Suprapubic skin (tissue), 4 donors: Measurements from ENCODE around the gene RAB3IP. TPM values are rescaled to one million over a fixed set of nuclear protein-coding genes. Genes with fewer than 3 reads are reported as not detected.
"Not testable (repeated sequence)": the region's sequence is repeated elsewhere in the genome, so short reads cannot be mapped to it uniquely, and the experiment has no call there.

ENCODE experiments used
- DNase-seq, 2 donors: peaks; one replicate each; pipeline ENCODE4 v3.0.0-alpha.2; 2019; ENCODE audit warnings: low spot score in 2 of 2
- H3K27ac ChIP-seq: fragments of 200-600 bp; sonication (generic); one replicate; pipeline ENCODE4 v1.5.1; 2019
- H3K27me3 ChIP-seq: fragments of 200-600 bp; sonication (generic); one replicate; pipeline ENCODE4 v1.5.1; 2019
- H3K36me3 ChIP-seq: fragments of 200-600 bp; sonication (generic); one replicate; pipeline ENCODE4 v1.5.1; 2019
- H3K4me1 ChIP-seq: fragments of 200-600 bp; sonication (generic); one replicate; pipeline ENCODE4 v1.5.1; 2019
- H3K4me3 ChIP-seq: fragments of 200-600 bp; sonication (generic); one replicate; pipeline ENCODE4 v1.5.1; 2019; ENCODE audit warnings: mild to moderate bottlenecking
- H3K9me3 ChIP-seq: fragments of 200-600 bp; sonication (generic); one replicate; pipeline ENCODE4 v1.5.1; 2019
- EP300 ChIP-seq: sonication (generic); formaldehyde crosslinking; IDR thresholded peaks from one replicate; pipeline ENCODE4 v1.6.1; 2017; ENCODE audit warnings: antibody characterized with exemption
- POLR2A ChIP-seq, 2 donors: fragments of 450-650 bp; IDR thresholded peaks; one replicate each; pipeline ENCODE4 v1.6.1; 2017; ENCODE audit warnings: antibody characterized with exemption in 2 of 2, mild to moderate bottlenecking in 2 of 2, moderate library complexity in 2 of 2
- POLR2AphosphoS5 ChIP-seq, 3 donors: sonication (generic); formaldehyde crosslinking; IDR thresholded peaks; one replicate each; pipeline ENCODE4 v1.6.1; 2017; ENCODE audit warnings: antibody characterized with exemption in 3 of 3
- WGBS: methylation state at CpG from one replicate; pipeline ENCODE4 v1.1.5; 2018; 5-methylcytosine and 5-hydroxymethylcytosine counted together
- total RNA-seq, 4 donors: library from RNA; depleted of rRNA; stranded (reverse); fragments of >200 nt; gene quantifications; one replicate each; pipeline ENCODE4 v1.1.0, GENCODE V29; 2016
- TF ChIP-seq, protein P1 (sequence below), 2 donors: fragments of 200-600 bp in 1 of 2; fragments of 450-650 bp in 1 of 2; sonication (generic) in 1 of 2; IDR thresholded peaks; one replicate each; pipeline ENCODE4 v1.5.1; 2016 to 2019; ENCODE audit warnings: antibody characterized with exemption in 2 of 2, mild to moderate bottlenecking in 1 of 2, moderate library complexity in 1 of 2

Gene RAB3IP
- total RNA-seq, 4 donors from 2014 or later = 15.0 to 27.8 (median 21.9) TPM

DNA sequence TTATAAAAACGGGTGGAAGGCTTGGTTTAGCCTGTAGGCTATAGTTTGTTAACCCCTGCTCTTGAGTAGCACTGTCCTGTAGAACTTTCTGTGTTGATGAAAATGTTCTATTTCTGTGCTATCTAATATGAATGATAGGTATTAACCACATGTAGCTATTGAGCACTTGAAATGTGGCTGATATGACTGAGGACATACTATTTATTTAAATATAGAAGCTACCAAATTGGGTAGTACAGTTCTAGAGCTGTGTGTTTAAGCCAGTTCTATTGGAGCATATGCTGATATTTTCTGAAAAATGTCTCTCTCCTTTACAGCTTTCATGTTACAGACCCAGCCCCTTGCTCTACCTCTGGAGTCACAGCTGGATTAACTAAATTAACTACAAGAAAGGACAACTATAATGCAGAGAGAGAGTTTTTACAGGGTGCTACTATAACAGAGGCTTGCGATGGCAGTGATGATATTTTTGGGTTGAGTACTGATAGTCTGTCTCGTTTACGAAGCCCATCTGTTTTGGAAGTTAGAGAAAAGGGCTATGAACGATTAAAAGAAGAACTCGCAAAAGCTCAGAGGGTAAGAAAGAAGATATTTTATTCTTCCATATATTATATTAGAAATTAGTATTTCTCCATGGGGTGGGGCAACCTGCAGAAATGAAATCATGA is 17.6 kb downstream of the RAB3IP start:
- Histone ChIP-seq H3K27ac (no peak overlapping the region), H3K4me1 (no peaks in the 10 kb centered on the region), H3K27me3 (no peaks in the 10 kb centered on the region), H3K36me3 (peaks cover 9% of the 10 kb centered on the region), H3K4me3 (no peak overlapping the region), H3K9me3 (no peaks in the 10 kb centered on the region)
- TF ChIP-seq POLR2AphosphoS5 (IDR thresholded peaks at IDR 0.05) = no peak
- TF ChIP-seq, protein P1, sequence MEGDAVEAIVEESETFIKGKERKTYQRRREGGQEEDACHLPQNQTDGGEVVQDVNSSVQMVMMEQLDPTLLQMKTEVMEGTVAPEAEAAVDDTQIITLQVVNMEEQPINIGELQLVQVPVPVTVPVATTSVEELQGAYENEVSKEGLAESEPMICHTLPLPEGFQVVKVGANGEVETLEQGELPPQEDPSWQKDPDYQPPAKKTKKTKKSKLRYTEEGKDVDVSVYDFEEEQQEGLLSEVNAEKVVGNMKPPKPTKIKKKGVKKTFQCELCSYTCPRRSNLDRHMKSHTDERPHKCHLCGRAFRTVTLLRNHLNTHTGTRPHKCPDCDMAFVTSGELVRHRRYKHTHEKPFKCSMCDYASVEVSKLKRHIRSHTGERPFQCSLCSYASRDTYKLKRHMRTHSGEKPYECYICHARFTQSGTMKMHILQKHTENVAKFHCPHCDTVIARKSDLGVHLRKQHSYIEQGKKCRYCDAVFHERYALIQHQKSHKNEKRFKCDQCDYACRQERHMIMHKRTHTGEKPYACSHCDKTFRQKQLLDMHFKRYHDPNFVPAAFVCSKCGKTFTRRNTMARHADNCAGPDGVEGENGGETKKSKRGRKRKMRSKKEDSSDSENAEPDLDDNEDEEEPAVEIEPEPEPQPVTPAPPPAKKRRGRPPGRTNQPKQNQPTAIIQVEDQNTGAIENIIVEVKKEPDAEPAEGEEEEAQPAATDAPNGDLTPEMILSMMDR (IDR thresholded peaks at IDR 0.05) = no peak
- TF ChIP-seq EP300 = no peak
- no peak for TF ChIP-seq POLR2A (IDR thresholded peaks at IDR 0.05)
- 89% methylated on average over 6 of the region's 6 CpGs for WGBS
- DNase-seq = no peak

DNA sequence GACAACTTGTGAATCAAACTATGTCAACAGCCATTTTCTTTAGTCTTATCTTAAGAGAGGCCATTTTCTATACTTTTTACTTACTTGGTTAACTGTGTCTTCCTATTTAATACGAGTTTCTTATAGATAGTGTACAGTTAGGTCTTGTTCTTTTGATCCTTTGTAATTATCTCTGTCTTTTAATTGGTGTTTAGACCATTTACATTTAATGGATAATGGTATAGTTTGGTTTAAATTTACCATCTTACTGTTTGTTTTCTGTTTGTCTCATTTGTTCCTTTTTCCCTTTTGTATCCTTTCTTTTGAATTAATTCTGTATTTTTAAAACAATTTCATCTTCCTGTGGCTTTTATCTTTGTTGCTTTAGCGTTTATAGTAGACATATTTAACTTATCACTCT is 19.4 kb downstream of the RAB3IP start:
- TF ChIP-seq POLR2A (IDR thresholded peaks at IDR 0.05) (no peak), EP300 (no peak), POLR2AphosphoS5 (IDR thresholded peaks at IDR 0.05) (no peak)
- TF ChIP-seq, protein P1 (IDR thresholded peaks at IDR 0.05) = no peak
- DNase-seq = no peak
- H3K4me3 ChIP-seq = no peak overlapping the region
- H3K9me3 ChIP-seq = no peaks in the 10 kb centered on the region
- 93% methylated on average over 2 of the region's 2 CpGs for WGBS
- H3K4me1 ChIP-seq = no peaks in the 10 kb centered on the region
- H3K36me3 ChIP-seq = peaks cover 9% of the 10 kb centered on the region
- no peak overlapping the region for H3K27ac ChIP-seq
- H3K27me3 ChIP-seq = no peaks in the 10 kb centered on the region

DNA sequence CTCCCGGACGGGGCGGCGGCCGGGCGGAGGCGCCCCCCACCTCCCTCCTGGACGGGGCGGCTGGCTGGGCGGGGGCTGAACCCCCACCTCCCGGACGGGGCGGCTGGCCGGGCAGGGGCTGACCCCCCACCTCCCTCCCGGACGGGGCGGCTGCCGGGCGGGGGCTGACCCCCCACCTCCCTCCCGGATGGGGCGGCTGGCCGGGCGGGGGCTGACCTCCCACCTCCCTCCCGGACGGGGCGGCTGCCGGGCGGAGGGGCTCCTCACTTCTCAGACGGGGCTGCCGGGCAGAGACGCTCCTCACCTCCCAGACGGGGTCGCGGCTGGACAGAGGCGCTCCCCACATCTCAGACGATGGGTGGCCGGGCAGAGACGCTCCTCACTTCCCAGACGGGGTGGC is 20.9 kb downstream of the RAB3IP start:
- not testable (repeated sequence) for H3K9me3 ChIP-seq, H3K4me3 ChIP-seq, H3K4me1 ChIP-seq, DNase-seq, H3K36me3 ChIP-seq, H3K27ac ChIP-seq, H3K27me3 ChIP-seq
- WGBS = 100% methylated on average over 1 of the region's 39 CpGs

DNA sequence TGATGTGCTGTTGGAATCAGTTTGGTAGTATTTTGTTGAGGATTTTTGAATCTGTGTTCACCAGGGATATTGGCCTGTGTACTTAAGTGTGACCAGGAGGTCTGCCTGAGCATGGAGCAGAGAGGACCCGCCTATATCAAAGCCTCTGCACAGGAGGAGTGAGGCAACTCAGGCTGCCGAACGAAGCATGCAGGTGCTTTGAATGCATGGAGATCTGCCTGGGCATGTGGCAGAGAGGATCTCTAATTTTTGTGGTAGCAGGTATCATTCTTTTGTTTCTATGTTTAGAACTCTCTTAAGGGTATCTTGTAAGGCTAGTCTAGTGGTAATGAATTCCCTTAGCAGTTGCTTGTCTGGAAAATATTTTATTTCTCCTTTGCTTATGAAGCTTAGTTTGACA is 26.9 kb downstream of the RAB3IP start:
- H3K4me1 ChIP-seq = no peaks in the 10 kb centered on the region
- H3K4me3 ChIP-seq = no peak overlapping the region
- no peaks in the 10 kb centered on the region for H3K27me3 ChIP-seq
- H3K9me3 ChIP-seq = peaks cover 16% of the 10 kb centered on the region
- DNase-seq = no peak
- 72% methylated on average over 3 of the region's 3 CpGs for WGBS
- no peak overlapping the region for H3K27ac ChIP-seq
- H3K36me3 ChIP-seq = peaks cover 23% of the 10 kb centered on the region
- TF ChIP-seq, protein P1 (IDR thresholded peaks at IDR 0.05) = no peak
- TF ChIP-seq EP300 (no peak), POLR2AphosphoS5 (IDR thresholded peaks at IDR 0.05) (no peak), POLR2A (IDR thresholded peaks at IDR 0.05) (no peak)

DNA sequence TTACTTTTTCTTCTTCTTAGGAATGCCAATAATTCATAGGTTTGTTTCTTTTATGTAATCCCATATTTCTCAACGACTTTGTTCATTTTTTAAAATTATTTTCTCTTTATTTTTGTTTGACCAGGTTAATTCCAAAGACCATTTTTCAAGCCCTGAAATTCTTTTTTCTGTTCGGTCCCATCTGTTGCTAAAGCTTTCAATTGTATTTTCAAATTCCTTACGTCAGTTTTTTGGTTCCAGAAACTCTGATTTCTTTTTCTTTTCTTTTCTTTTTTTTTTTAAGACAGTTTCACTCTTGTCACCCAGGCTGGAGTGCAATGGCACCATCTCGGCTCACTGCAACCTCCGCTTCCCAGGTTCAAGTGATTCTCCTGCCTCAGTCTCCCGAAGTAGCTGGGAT is 27.6 kb downstream of the RAB3IP start:
- Histone ChIP-seq H3K4me1 (no peaks in the 10 kb centered on the region), H3K27ac (no peak overlapping the region), H3K4me3 (no peak overlapping the region), H3K36me3 (peaks cover 27% of the 10 kb centered on the region), H3K9me3 (peaks cover 20% of the 10 kb centered on the region), H3K27me3 (no peaks in the 10 kb centered on the region)
- DNase-seq = no peak
- TF ChIP-seq POLR2A (IDR thresholded peaks at IDR 0.05) = no peak
- TF ChIP-seq, protein P1 (IDR thresholded peaks at IDR 0.05) = no peak
- no peak for TF ChIP-seq POLR2AphosphoS5 (IDR thresholded peaks at IDR 0.05)
- 96% methylated on average over 6 of the region's 6 CpGs for WGBS

DNA sequence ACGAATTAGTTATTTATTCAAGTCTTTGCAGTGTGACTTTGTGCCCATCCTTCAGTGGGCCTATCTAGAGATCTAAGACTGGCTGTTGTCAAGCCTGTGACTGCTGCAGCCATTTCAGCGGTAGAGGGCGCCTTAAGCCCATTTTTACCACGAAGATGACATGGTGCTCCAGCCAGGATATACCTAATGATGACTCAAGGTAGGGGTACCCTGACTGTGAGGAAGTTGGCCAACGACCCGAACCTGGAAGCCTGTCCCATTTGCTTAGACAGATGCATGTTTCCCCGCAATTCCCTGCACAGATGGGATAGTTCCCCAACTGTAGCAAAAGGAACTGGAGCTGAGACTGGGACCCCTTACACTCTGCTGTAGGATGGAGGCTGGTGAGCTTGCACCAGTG is 41.3 kb downstream of the RAB3IP start:
- no peaks in the 10 kb centered on the region for H3K27me3 ChIP-seq
- no peaks in the 10 kb centered on the region for H3K4me1 ChIP-seq
- H3K9me3 ChIP-seq = no peaks in the 10 kb centered on the region
- DNase-seq = no peak
- no peak for TF ChIP-seq EP300
- TF ChIP-seq, protein P1 (IDR thresholded peaks at IDR 0.05) = no peak
- TF ChIP-seq POLR2A (IDR thresholded peaks at IDR 0.05) = no peak
- TF ChIP-seq POLR2AphosphoS5 (IDR thresholded peaks at IDR 0.05) = no peak
- WGBS = 70% methylated on average over 6 of the region's 7 CpGs
- no peak overlapping the region for H3K4me3 ChIP-seq
- H3K36me3 ChIP-seq = no peaks in the 10 kb centered on the region
- no peak overlapping the region for H3K27ac ChIP-seq
